ENCODE results near the gene MMP24.

The MMP24 gene

GRCh38 chr20:35288325-35289060, 62.0 kb downstream of the MMP24 start:
- in situ Hi-C loops (cut with HindIII; ENCODE audit: low sequenced_read_pairs): no loop called here
- H3K4me3 ChIP-seq (ENCODE audit: low read depth, low read length): no peak overlapping the region
- DNase-seq (ENCODE audit: low read depth): no peak
- no peak for TF ChIP-seq CTCF (IDR thresholded peaks at IDR 0.05; ENCODE audit: low read depth, low read length, missing control alignments)

- no peak for TF ChIP-seq CTCF (IDR thresholded peaks at IDR 0.05; ENCODE audit: low read depth, low read length, missing control alignments)
- in situ Hi-C loops (cut with HindIII; ENCODE audit: low sequenced_read_pairs): no loop called here
- no peak for DNase-seq (ENCODE audit: low read depth)
- no peak overlapping the region for H3K4me3 ChIP-seq (ENCODE audit: low read depth, low read length)
Observed at GRCh38 chr20:35290186-35290886, 63.8 kb downstream of the MMP24 start.

- H3K4me3 ChIP-seq (ENCODE audit: low read depth, low read length): no peak overlapping the region
- no peak for DNase-seq (ENCODE audit: low read depth)
- TF ChIP-seq CTCF (IDR thresholded peaks at IDR 0.05; ENCODE audit: low read depth, low read length, missing control alignments): no peak
- in situ Hi-C loops (cut with HindIII; ENCODE audit: low sequenced_read_pairs): no loop called here
Observed at GRCh38 chr20:35290887-35291417, 64.5 kb downstream of the MMP24 start.

- H3K4me3 ChIP-seq (ENCODE audit: low read depth, low read length): no peak within 1 kb of the TSS
- no peak for TF ChIP-seq CTCF (IDR thresholded peaks at IDR 0.05; ENCODE audit: low read depth, low read length, missing control alignments)
- in situ Hi-C loops (cut with HindIII; ENCODE audit: low sequenced_read_pairs): no loop called here
- no peak for DNase-seq (ENCODE audit: low read depth)
Observed at GRCh38 chr20:35291654-35292503, 65.4 kb downstream of the MMP24 start, which contains the start of gene FAM83C. FAM83C (minus strand) TSS chr20:35292425; CDS start chr20:35292304, 121 bp downstream.

GRCh38 chr20:35292504-35293285, 66.2 kb downstream of the MMP24 start:
- DNase-seq (ENCODE audit: low read depth): no peak
- in situ Hi-C loops (cut with HindIII; ENCODE audit: low sequenced_read_pairs): no loop called here
- no peak overlapping the region for H3K4me3 ChIP-seq (ENCODE audit: low read depth, low read length)
- TF ChIP-seq CTCF (IDR thresholded peaks at IDR 0.05; ENCODE audit: low read depth, low read length, missing control alignments): no peak

Measured in astrocyte of the cerebellum (primary cell).